NCI-H2081 (cell line): ENCODE measurements around the gene PAGR1.
A peak's percentile ranks its signal among the peaks of the same experiment; 100 is the strongest.

Experiments
- DNase-seq, 2 experiments: peaks; one replicate each; lab custom pipeline; 2025; lab: John Stamatoyannopoulos, UW

PAGR1 gene

DNA sequence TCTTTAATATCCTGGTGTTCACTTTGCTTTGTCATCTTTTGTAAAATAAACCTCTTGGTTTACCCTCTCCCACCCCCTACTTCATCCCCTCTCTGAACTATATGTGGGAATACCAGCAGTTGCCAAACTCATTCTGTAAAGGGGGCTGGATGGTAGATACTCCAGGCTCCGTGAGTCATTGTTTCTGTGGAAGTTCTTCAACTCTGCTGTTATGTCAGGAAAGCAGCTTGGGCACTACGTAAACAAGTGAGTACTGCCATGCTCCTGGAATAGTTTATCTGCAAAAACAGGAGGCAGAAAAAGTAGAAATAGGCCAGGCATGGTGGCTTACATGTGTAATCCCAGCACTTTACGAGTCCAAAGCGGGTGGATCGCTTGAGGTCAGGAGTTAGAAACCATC is 21.9 kb downstream of the PAGR1 start:
- DNase-seq, result no peak

DNA sequence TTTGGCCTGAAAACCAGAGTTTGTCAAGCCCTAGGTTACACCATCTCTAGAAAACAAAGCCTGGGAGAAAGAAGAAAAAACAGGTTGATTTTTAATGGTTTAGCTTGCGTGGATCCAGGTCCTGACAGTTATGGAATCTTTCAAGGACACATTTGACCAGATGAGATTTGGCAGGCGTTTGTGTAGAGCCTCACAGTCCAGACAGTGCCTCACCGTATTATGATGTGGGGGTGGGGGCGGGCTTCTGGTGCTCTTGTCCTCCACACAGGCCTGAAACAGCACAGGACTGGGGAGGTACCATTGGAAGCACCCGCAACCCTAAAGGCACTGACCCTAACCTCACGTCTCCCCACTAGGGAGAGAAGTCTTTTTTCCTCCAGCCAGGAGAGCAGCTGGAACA is 23.9 kb downstream of the PAGR1 start:
- DNase-seq, result no peak

DNA sequence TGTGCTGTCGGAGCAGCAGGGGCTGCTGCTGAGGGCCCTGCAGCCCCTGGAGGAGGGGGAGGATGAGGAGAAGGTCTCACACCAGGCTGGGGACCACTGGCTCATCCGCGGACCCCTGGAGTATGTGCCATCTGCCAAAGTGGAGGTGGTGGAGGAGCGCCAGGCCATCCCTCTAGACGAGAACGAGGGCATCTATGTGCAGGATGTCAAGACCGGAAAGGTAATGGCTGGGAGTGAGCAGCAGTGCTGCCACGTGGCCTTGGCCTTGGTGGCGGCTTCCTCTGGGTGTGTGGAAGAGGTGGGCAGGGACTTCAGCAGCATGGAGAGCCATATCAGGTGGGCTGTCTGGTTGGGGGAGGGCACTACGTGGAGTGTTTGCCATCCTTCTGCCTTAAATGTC is 24.3 kb downstream of the PAGR1 start:
- DNase-seq, result no peak

DNA sequence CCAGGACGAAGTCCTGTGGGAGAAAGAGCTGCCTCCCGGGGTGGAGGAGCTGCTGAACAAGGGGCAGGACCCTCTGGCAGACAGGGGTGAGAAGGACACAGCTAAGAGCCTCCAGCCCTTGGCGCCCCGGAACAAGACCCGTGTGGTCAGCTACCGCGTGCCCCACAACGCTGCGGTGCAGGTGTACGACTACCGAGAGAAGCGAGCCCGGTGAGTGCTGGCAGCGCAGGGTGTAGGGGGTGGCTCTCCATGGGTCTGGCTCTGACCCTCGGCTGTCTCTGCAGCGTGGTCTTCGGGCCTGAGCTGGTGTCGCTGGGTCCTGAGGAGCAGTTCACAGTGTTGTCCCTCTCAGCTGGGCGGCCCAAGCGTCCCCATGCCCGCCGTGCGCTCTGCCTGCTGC is 25.7 kb downstream of the PAGR1 start:
- no peak for DNase-seq

DNA sequence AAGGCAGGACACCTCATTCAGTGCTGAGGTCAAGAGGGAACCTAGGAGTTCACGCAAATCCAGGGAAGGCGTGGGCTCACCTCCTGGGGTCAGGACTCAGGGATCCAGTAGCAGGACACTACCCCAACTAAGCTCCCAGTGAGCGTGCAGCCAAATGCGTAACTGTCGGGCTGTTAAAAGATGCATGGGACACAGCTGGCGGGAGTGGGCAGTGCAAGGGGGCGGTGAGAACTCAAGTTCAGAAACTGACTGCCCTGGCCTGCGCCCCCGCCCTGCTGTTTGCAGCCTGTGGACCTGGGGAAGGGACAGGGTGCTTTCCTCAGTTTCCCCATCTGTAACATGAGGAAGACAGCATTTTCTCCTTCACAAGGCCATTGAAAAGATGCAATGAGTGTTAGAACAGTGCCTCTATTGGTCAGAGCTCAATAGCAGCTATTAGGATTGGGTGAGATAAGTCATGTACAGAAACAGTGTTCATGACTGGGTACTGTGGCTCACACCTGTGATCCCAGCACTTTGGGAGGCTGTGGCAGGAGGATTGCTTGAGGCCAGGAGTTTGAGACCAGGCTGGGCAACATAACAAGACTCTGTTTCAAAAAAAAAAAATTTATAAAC is 26.9 kb downstream of the PAGR1 start:
- DNase-seq, result no peak

DNA sequence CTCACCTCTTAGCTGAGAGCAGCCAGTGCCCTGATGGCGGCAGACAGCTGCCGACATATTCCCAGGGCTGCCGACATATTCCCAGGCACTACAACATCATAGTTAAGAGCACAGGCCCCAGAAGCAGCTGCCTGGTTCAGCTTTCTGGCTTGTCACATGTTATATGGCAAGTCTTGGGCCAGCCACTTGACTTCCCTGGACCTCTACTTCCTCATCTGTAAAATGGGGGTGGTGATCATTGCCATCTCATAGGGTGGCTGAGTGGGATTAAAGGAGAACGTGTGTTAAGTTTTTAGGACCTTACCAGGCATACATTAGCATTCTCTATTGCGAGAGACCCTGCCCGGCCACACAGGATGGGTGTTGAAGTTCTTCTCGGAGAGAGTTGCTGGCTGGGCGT is 28.0 kb downstream of the PAGR1 start:
- DNase-seq, result no peak

DNA sequence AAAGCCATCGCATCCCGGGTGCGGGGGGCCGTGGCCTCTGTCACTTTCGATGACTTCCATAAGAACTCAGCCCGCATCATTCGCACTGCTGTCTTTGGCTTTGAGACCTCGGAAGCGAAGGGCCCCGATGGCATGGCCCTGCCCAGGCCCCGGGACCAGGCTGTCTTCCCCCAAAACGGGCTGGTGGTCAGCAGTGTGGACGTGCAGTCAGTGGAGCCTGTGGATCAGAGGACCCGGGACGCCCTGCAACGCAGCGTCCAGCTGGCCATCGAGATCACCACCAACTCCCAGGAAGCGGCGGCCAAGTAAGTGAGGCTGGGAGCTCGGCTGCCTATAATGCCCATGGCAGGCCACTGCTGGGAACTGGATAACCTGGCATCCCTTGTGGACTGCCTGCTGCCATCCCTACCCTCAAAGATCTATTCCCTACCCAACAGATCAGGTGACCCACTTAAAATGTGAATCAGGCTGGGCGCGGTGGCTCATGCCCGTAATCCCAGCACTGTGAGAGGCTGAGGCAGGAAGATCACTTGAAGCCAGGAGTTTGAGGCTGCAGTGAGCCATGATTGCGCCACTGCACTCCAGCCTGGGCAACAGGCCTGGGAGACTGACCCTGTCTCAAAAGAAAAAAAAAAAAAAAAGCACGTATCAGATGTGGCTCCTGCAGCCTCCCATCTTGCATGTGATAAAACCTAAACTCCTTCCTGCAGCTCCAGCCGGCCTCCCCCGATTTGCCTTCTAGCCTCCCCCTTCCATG is 28.8 kb downstream of the PAGR1 start:
- no peak for DNase-seq

DNA sequence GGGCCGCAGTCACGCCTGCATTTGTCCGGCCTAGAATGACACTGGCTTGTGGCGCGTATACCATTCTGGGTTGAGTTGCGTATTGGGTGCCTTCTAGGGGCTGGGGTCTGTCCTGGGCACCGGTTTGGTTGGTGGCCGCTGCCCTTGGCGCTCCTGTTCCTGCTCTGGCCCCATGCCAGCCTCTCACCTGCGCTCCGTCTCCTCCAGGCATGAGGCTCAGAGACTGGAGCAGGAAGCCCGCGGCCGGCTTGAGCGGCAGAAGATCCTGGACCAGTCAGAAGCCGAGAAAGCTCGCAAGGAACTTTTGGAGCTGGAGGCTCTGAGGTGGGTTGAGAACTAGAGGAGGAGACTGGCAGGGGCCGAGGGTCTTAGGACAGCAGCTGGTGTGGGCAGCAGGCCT is 29.7 kb downstream of the PAGR1 start:
- DNase-seq, result no peak

DNA sequence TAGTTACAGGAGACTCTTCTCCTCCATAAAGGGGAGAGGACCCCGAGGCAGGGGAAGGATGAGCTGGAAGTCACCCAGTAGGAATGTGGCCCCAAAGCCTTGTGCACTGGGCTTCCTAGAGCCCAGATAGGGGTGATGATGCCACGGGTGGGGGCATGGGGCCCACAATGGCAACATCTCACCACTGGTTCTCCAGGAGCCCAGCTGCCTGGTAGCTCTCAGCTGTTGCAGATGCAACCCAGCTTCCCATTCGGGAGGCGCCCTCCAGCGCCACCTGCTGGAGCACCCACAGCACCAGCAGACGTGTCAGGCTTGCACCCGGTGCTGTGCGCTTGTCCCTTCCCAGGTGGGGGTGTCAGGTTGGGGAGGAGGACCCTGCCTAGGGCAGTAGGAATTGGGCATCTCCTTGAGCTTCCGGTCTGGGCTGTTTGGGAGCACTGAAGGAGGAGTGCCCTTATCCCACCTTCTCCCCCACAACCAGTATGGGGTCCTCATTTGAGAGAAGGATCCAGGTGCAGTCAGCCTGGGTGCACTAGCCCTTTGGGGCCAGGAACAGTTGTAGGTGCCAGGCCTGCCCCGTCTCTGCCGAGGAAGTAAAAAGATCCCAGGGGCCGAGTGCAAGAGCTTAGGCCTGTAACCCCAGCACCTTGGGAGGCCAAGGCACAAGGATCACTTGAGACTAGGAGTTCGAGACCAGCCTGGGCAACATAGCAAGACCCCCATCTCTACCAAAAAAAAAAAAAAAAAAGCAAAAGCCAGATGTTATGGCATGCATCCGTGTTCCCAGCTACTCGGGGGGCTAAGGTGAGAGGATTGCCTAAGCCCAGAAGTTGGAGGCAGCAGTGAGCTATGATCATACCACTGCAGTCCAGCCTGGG is 32.7 kb downstream of the PAGR1 start:
- DNase-seq, result peak; percentile 5 to 24

DNA sequence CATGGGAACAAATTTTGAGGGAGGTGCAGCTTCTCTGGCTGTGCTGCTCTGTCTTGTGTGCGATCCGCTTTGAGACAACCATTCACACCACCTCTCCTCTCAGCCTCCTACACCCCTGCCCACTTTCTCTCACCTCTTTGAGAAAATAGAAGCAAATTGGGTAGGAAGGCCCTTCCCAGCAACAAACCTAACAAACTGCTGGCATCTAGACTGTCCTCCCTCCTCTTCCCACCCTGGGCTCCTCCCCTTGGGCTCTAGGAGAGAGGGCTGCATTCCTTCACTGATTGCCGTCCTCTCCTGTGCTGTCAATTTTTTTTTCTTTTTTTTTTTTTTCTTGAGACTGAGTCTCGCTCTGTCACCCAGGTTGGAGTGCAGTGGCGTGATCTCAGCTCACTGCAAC is 33.6 kb downstream of the PAGR1 start:
- no peak for DNase-seq

DNA sequence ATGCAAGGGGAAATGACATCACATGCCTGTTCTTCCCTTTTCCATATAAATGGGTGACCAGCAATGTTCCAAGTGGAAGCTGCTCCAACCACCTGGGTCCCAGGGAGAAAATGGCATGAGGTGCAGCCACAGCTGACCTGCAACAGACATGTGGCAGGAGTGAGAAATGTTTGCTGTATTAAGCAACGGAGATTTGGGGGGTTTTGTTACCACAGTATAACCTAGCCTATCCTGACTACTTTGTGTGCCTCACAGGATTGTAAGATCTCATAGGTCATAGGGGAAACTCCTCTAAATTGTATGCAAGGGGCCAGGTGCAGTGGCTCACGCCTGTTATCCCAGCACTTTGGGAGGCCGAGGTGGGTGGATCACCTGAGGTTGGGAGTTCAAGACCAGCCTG is 35.0 kb downstream of the PAGR1 start:
- no peak for DNase-seq

DNA sequence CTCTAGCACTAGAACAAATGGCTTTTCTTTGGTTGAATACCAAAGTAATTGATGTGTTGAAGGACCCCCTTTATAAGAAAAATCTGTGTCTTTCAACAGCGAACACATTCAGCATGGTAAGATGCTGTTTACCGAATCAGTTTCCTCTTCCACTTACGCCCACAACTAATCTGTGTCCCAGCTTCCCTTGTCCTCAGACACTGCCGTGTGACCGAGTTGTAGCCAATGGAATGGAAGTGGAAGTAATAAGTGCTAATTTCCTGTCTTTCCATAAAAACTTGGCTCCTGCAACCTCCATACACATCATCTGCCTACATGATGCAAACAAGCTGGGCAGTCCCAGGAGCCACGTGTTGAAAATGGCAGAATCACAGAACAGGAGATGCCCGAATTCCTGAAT is 36.7 kb downstream of the PAGR1 start:
- no peak for DNase-seq

DNA sequence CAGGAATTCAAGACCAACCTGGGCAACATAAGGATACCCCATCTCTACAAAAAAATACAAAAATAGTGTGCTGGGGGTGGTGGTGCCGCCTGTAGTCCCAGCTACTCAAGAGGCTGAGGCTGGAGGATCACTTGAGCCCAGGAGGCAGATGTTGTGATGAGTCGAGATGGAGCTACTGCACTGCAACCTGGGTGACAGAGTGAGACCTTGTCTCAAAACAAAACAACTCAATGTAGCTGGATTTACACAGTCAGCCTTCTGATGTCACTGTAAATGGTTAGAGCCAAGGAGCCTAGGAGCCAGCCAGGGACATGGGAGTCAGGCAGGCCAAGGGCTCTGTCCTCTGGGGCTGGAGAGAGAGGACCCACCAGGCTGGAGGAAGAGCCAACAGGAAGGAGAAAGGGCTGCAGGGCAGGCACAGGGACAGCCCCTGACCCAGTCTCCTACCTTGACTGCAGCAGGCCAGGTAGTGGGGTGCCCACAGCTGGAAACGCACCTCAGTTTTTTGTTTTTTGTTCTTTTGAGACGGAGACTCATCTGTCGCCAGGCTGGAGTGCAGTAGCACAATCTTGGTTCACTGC is 38.7 kb downstream of the PAGR1 start:
- no peak for DNase-seq

DNA sequence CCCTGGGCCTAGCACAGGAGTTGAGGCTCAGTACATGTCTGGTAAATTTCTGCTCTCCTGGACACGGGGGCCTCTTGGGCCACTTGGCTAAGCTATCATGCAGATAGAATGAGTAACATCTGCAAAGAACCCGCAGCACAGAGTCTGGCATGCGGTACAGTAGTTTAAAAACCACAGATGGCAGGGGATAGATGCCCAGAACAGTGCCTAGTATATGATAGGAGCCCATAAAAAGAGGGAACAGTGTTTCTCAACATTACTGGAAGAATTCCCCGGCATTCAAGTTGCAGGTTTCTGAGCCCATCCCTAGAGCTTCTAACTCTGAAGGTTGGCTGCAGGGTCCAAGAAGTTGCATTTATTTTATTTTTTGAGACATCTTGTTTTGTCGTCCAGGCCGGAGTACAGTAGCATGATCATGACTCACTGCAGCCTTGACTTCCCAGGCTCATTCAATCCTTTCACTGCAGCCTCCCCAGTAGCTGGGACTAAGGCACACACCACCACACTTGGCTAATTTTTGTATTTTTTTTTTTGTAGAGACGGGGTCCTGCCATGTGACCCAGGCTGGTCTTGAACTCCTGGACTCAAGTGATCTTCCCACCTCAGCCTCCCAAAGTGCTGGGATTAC is 41.3 kb downstream of the PAGR1 start:
- DNase-seq, result no peak

DNA sequence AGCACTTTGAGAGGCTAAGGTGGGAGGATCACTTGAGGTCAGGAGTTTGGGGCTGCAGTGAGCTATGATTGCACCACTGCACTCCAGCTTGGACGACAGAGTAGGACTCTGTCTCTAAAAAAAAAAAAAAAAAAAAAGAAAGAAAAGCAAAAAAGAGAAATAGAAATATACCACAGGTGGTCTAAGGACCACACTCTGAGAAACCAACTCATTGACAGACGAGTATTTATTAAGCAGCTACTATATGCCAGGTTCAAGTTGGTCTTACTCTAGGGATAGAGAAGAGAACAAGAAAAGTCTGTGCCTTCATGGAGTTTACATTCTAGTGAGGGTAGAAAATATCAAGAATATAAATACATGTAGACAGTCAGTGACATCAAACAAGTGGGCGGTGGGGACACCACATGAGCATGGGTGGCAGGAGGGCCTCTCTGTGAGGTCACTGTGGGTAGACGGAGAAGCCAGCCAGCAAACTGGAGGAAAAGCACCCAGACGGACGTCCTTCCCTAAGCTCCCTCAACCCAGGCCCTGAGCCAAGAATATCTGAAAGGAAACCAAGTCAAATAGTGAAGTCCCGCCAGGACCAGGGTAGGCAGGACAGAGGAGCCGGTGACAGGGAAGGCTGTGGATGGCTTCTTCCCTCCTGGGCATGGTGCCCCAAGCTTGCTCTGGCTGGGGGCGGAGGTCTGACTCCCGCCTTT is 42.3 kb downstream of the PAGR1 start:
- no peak for DNase-seq

DNA sequence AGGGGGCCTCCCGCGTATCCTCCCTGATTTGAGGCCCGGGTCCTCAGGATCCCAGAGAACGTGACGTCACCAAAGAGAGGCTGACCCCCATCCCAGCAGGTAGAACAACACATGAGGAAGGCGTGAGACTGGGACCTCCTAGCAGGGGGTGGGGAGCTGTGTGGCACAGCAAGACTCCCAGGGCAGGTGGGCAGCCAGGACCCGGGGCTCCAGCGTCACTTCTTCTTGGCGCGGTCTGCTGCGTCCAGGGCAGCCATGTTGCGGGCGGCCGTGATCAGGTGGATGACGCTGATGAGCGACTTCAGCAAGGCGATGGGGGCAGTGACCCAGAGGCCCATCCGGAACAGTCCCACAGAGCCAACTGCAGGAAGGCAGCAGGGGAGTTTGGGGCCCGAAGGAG is 43.0 kb downstream of the PAGR1 start:
- no peak for DNase-seq

DNA sequence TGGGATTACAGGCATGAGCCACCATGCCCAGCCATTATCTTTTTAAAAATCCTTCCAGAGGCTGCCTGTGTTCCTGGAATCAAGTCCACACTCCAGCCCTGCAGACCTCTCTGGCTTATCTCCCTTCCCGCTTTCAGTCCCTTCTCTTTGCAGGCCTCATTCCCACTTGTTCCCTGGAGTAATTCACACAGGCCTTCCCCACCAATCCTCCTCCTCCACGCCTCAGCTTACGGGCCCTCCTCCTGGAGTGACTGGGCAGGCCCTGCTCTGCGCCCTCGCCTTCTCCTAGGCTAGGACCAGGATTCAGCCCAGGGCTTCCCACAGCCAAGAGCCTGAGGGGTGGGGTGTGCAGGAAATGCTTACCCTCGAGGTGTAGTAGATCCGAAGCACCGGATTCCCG is 44.3 kb downstream of the PAGR1 start:
- no peak for DNase-seq

DNA sequence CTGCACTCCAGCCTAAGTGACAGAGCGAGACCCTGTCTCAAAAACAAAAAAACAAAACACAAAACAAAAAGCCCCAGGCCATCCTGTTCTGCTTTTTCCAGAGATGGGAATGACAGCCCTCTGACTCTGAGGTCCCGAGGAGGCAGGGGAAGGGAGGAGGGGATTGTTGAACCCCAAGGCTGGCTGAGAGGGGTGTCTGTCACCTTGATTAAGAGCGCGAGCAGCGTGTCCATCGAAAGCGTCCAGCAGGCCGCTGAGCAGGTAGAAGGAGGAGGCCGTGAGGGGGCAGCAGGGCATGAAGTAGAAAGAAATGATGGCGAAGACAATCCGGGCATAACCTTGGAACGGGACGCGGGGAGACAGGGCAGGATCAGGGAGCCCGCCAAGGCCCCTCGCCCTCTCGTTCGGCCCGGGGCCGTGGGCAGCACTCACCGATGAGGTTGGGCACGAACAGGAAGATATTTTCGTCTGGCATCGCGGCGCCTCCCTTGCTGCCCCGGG is 46.5 kb downstream of the PAGR1 start:
- DNase-seq, result no peak

DNA sequence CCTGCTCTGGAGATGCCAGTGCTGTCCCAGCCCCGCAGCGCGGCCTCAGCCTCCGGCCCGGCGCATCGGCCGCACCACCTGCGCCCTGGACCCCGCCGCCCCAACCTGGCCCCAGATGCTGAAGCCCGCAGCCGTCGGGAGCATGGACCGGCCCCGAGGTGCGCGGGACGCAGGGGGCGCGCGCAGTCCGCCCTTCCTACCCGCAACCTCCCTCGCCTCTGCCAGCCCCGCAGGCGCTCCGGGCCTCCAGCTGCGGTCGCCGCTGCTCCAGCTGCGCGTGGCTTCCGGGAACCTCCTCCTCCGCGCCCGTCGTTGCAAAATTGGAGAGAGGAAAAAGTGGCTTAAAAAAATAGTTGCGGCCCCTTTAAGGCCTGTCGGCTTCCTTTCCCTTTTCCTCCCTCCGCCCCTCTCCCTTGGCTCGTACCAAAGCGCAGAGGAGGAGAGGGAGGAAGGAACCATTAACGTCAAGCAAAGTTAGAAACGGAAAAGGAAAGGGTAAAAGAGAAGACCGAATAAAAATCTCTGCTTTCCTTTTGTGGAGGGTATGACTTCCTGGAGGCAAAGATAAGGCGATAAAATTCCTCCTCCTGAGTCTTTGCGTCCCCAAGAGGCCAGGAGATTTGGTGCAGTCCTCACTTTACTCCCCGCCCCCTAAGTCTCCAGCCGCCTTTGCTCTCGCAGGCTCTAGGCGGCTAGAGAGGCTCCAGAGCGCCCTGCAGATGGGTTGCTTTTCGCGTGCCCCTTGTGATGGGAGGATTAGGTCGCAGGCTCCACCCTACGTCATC is 47.1 kb downstream of the PAGR1 start, which contains the start of gene CDIPT:
TSS of gene CDIPT (minus strand) at position 343 of the 785 bp plus-strand sequence. CDS start 369 bp downstream, outside the sequence.
- peak; percentile 90 to 92 for DNase-seq

DNA sequence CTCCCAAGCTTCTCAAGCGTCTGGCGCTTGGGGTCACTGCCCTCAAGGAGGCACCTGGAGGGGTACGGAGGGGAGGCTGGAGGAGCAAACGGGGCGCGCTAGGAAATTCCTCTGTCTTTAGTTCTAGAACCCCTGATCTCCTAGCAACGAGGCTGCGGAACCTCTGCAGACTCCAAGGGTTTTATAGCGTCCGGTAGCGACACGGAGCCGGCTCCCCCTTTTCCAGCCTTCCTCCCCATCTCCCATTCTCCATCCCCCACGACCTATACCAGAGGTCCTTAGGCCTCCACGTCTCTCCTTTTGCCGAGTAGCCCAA is 47.7 kb downstream of the PAGR1 start:
- no peak for DNase-seq

DNA sequence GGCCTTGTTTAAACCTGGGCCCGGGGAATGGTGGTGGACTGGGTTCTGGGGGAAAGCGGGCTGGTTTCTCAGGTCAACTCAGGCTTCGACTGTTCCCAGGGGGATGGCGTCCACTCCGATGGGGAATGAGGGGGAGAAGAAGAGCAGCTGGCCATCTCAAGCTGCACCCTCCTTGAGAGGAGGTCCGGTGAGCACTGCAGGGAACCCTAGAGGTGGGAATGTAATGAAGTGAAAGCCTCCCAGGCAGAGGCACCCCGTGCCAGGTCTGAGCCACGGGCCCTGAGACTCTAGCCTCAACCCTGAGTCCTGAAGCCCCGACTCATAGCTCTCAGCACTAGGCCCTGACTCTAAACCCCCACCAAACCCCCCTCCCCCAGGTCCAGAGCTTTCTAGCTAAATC is 48.3 kb downstream of the PAGR1 start:
- no peak for DNase-seq
